ENCODE results near the gene HLX. TPM values are rescaled to one million over a fixed set of nuclear protein-coding genes. Genes with fewer than 3 reads are reported as not detected.

Gene HLX
- total RNA-seq, 1 donor from 2014 or later: 7.5 TPM

DNA sequence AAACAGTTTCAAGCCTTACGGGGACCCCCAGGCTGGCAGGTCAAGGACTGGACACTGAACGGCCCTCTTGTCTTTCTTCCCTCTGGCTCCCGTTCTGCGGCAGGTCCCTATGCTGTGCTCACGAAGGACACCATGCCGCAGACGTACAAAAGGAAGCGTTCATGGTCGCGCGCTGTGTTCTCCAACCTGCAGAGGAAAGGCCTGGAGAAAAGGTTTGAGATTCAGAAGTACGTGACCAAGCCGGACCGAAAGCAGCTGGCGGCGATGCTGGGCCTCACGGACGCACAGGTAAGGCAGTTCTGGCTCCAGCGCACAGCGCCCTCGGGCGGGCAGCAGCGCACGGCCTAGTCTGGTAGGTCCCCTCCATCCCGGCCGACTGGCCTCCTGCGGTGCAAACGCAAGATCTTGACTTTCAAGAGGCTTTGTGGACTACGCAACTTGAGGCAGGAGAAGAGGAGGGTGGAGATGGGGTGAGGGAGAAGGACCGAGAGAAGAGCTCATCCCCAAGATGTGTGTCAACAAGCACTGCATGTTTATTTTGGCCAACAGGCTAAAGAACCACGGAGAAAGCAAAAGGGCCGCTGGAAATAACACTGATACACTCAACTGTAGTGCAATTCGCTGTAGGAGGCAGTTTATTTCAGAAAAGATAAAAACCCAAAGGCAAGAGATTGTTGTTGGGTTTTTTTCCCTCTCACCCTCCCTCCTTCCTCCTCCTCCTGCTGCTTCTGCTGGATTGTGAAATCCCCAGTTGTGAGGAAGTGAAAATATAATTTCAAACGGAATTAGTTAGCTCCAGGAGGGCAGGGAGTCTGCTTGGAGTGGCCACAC lies 3.0 kb downstream of the HLX start:
- no peak for DNase-seq (ENCODE audit: low spot score)

GRCh38 chr1:220884109-220884980 lies 5.1 kb downstream of the HLX start:
- no peak for DNase-seq (ENCODE audit: low spot score)

DNA sequence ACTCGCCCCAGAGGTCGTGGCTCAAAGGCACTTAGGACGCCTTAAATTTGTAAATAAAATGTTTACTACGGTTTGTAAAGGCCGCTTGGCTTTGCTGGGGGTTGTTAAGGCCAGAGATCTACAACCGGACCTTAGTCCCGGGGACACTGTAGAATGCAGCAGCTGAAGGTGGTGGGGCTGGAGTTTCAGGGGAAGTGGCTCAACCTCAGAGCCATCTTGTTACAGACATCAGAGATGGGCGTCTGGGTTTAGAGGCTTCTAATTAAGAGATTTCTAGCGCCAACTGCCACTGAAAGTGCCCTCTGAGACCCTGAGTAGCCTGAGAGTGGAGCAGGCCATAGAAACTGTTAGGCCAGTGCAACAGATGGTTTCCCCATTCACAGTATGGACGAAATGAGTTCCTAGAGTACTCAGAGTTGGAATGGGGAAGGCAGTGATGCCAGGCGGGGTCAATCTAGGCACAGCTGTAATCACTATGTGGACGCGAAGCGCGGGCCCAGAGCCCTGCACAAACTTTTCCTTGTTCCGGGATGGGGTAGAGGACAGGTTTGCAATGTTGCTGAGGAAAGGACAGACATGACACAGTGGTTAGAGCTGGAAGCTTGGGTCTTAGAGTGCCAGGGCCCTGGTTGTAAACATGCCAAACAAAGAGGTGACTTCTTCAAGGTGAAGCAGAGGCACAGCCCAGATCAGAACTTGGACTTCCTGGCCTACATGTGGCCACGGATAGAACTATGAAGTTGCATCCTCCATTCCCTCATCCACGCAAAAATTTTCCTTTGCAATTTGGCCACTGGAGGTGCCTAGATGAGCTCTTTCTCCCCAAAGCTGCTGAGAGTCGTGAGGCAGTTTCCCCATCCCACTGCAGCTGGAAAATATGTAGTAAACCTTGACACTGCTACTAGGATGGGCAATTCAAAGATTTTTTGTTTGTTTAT lies 6.0 kb downstream of the HLX start:
- no peak for DNase-seq (ENCODE audit: low spot score)

DNA sequence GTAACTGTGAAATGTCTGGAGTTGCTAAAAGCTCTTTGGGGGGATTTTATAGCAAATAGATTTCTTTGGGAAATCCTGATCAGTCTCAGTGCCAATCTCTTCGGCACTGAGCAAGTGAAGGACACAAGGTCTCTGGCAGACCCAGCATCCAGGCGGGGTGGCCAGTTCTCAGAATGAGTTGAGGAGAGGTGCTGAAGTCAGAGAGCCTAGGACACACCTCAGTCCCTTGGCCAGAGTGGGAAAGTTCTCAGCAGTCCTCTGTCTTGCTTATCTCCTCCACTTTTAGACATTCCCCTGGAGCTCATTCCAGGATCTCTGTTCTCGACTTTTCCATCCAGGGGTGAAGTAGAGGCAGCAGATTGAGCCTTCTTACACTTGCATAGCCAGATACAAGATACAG lies 6.7 kb downstream of the HLX start:
- no peak for DNase-seq (ENCODE audit: low spot score)

- DNase-seq (ENCODE audit: low spot score): no peak
These were observed 7.4 kb downstream of the HLX start for GRCh38 chr1:220886470-220887201.

- DNase-seq (ENCODE audit: low spot score): no peak
These were observed 7.9 kb downstream of the HLX start for GRCh38 chr1:220887202-220887519.

GRCh38 chr1:220887520-220888416 lies 8.5 kb downstream of the HLX start:
- DNase-seq (ENCODE audit: low spot score): no peak

DNA sequence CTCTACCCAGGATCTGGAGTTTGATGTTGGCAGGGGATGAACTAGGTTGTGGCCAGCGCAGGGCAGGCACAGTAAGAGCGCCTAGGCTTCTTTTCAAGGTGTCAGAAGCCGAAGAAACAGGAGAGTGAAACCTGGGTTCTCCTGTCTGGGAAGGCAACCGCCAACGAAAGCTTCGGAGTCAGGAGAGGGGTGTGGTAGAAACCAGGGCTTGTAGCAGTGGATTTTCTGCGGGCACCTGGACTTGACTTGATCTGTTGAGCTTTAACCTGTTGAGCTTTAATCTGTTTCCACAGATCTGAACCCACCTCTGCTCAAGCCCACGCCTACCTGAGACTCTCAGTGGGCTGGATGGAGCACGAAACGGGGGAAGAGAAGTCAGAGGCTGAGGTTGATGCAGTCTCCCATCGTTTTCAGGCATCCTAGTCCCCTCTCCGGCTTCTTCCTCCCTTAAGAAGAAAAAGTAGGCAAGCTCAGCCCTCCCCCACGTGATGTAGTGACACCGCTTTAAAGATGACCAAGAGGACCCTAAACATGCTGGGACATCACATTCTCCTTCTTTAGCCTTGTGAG lies 9.3 kb downstream of the HLX start:
- DNase-seq (ENCODE audit: low spot score): no peak

GRCh38 chr1:220889333-220889732 lies 10.1 kb downstream of the HLX start:
- no peak for DNase-seq (ENCODE audit: low spot score)

GRCh38 chr1:220889848-220890287 lies 10.6 kb downstream of the HLX start:
- no peak for DNase-seq (ENCODE audit: low spot score)

GRCh38 chr1:220890602-220891001 lies 11.4 kb downstream of the HLX start:
- no peak for DNase-seq (ENCODE audit: low spot score)

DNA sequence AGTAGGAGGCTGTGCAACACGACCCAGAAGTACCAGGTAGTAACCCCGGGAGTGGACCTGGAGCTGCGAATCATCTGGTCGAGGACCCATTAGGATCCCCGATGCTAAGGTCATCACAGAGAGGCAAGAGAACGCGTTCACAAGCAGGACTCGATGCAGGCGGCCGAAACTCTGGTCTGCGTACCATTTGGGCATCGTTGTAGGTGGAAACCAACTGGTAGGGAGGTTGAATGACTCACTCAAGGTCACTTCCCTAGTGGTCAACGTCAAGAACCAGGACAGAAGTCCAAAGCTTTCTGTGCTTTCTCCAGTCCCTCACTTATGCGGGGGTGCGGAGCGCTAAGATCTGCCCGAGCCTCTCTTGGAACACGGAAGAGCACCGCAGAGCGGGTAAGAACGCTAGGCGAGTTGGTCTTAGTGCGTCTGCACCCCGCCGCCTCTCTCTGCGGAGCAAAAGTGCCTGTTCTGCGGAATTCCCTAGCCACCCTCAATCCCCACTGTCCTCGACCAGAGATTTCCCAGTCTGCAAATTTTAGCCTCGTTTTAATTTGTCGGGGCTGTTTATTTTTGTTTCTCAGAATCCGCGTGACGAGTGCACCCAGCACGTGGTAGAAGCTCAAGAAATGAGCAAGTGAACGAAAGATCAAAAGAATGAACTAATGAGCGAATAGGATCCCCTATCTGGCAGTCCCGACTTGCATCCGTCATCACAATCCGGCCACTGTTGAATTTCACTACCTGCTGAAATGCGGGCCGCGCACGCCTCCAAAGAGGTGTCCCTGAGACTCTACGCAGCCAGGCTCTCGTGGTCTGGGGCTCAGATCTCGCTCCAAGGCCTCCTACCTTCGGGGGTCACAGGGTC lies 12.2 kb downstream of the HLX start:
- no peak for DNase-seq (ENCODE audit: low spot score)

DNA sequence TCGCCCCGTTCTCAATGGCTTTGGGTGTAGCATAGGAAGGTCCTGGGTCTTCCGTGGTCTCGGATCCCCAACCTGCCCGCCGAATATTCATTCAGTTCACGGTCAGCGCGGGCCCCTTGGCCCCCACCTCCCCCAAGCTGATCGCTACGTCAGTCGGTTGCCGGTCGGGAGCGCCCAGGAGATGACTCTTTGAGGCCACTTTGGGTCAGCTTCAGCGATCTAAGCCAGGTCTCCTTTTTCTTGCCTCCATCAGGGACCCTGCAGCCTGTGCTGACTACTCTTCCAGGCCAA lies 12.8 kb downstream of the HLX start:
- DNase-seq (ENCODE audit: low spot score): no peak

GRCh38 chr1:220892997-220893700 lies 13.9 kb downstream of the HLX start:
- no peak for DNase-seq (ENCODE audit: low spot score)

DNA sequence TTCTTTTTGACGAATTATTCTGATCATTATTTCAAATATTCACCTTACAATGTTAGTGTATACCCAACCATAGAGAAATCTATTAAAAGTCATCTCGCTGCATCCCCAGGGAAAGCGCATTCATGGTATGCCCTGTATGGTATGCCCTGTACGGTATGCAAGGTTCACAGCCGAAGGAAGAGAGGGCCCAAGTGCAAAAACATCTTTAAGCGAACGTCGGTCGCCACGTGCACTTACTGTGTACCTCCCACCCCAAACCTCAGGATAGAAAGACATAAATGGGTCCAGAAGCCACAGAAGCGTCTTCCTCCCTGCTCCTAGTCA lies 14.4 kb downstream of the HLX start:
- DNase-seq (ENCODE audit: low spot score): no peak

DNA sequence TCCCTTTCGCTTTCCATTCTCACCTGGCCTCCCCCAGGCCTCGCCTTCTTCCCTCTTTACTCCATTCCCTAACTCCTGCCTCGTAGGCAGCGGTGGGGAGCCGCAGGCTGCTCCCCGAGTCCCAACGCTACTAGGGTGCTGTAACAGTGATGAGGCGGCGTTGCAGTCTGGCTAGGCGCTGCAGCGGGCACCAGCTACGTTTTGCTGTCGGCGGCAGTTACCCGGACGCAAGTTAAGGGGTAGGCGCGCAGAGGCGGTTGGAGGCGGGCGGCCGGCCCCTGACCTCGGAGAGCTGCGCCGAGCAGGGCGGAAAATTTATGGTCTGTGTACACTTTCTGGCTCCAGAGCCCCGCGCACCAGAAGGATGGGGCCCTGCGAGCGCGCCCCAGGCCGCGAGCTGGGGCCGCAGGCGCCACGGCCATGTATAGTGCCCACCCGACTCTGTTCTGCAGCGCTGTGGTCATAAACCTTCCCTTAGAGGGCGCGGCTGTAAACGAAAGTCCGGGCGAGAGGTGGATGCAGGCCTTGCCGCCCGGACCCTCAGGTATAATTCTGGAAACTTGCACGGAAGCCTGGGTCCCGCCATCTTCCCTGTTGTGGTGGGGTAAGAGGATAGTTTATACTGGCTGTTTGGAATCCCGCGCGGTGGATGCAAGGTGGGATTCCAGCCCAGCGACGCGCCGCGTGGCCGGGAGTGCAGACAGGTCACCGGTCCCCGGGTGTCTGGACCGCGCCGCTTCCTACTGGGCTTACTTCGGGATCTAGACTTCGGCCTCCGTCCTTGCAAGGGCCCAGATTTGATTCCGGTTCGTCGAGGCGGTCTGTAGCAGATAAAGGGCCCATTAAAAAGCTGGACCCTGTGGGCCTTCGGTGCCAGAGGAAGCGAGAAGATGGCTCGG lies 15.0 kb downstream of the HLX start:
- no peak for DNase-seq (ENCODE audit: low spot score)

DNA sequence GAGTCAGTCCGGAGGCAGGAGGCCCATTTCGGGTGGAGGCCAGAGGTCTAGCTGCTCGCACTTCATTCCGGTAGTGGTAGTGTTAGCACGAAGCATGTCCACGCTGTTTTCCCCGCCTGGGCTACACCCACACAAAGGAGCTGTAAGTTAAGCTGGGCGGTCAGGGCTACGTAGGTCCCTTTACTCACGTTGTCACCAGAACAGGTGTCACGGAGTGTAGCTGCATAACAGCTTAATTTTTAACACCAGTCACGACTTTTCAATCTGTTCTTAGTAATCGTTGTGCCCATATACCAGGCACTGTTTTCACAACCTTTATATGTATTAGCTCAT lies 15.6 kb downstream of the HLX start:
- DNase-seq (ENCODE audit: low spot score): no peak

Measured in ureter (tissue), 1 donor.